Left renal cortex interstitium (tissue), 4 donors: ENCODE results near the gene CCNT1. TPM values are rescaled to one million over a fixed set of nuclear protein-coding genes. Genes with fewer than 3 reads are reported as not detected.
"Not testable (repeated sequence)": the region's sequence is repeated elsewhere in the genome, so short reads cannot be mapped to it uniquely, and the experiment has no call there.

ENCODE experiments used
- DNase-seq, 4 donors: peaks; one replicate each; pipeline ENCODE4 v3.0.0-alpha.2; 2013; ENCODE audit warnings: low read depth in 4 of 4, low spot score in 2 of 4, missing footprints in 1 of 4
- polyA plus RNA-seq, 4 donors: library from polyadenylated mRNA; unstranded; fragments of 120-200 nt; gene quantifications; one replicate each; pipeline ENCODE4 v1.2.1, GENCODE V29; 2013; ENCODE audit not compliant: insufficient read length in 4 of 4

Gene CCNT1
- polyA plus RNA-seq, 4 donors = 25.3 to 35.6 (median 31.1) TPM

DNA sequence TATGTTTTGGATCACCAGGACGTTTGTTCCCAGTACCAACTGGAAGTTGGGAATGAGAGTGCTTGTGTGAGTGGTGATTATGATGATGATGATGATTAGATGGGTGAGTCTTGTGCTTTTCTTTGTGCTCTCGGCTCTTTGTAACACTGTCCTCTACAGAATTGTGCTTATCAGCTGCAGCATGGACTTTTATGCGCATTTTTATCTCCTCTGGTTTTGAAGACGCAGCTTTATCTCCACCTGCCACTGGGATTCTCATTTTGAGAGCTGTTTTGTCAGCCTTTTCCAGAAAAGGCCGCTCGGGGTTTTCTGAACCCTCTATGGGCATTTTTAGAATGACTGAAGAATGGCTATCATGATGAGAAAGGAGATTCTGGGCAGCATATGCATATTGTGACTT lies 22.9 kb downstream of the CCNT1 start:
- no peak for DNase-seq

GRCh38 chr12:48691826-48692487 lies 24.6 kb downstream of the CCNT1 start:
- DNase-seq = no peak

GRCh38 chr12:48690990-48691389 lies 25.5 kb downstream of the CCNT1 start:
- no peak for DNase-seq

- no peak for DNase-seq
Observed at GRCh38 chr12:48690436-48690835, 26.1 kb downstream of the CCNT1 start.

- no peak for DNase-seq
Observed at GRCh38 chr12:48688836-48689235, 27.7 kb downstream of the CCNT1 start.

DNA sequence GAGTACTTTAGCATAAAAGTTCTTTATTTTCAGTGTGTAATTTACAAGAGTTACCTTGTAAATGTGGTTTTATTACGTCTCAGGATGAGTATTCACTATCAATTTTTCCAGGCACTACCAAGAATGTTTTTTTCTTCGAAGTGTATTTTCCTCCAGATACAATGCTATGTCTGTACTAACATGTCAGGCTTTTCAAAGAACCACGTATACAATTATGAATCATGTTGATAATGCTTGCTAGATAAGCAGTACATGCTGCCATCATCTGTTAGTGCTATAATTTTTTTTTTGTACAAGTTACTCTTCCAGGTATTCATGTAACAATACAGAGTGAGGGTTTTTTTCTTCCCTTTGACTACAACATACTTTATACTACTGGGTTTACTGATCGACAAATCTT lies 28.9 kb downstream of the CCNT1 start:
- DNase-seq = no peak

DNA sequence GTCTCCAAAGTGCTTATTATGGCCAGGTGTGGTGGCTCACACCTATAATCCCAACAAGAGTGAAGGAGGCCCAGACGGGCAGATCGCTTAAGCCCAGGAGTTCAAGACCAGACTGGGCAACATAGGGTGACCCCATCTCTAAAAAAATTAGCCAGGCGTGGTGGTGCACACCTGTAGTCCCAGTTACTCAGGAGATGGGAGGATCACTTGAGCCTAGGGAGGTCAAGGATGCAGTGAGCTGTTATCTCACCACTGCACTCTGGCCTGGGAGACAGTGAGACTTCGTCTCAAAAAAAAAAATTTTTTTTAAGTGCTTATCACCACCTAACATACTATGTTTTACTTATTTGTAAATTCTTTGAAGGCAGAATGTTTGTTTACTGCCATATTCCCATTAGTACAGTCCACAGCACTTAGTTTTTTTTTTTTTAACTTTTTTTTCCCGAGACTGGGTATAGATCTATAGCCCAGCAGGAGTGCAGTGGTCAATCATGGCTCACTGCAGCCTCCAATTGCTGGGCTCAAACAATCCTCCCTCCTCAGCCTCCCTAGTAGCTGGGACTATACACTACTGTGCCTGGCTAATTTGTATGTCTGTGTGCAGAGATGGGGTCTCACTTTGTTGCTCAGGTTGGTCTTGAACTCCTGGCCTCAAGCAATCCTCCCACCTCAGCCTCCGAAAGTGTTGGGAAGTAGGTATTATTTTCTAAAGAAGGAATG lies 29.7 kb downstream of the CCNT1 start:
- no peak for DNase-seq

DNA sequence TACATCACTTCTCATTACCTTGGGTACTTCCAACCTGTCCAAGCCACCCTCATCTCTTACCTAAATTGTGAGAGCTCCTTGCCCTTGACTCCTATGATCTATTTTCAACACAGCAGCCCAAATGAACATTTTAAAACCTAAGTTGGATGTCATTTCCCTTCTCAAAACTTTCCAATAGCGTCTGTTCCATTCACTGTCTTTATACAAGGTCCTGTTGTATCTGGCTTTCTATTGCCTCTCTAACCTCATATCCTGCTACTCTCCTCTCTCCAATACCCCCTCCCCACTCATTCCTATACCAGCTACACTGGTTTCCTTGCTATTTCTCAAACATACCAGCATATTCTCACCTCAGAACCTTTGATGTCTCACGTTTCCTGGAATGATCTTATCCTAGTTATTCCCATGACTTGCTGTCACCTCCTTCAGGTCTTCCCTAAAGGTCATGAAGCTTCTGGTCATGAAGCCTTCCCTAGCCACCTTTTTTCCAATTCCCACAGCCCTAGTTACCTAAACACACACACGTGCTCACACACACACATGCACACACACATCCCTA lies 30.4 kb downstream of the CCNT1 start:
- DNase-seq = no peak

GRCh38 chr12:48683534-48683933 lies 33.0 kb downstream of the CCNT1 start:
- DNase-seq = no peak

DNA sequence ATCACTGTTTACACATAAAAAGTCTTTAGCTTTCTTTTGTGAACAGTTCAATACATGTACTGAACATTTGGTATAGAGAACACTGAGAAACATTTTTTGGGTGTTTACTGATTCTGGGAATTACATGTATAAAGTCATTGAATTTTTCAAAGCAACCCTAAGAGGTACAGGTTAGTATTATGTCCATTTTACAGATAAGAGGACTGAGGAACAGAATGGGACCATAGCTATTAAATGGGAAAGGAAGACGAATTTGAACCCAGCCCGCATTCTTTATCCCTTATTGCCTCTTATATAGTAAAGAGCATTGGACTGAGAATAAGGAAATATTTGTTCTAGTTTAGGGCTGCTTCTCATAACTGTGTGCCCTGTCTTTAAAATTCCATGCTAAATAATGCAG lies 33.6 kb downstream of the CCNT1 start:
- DNase-seq = no peak

DNA sequence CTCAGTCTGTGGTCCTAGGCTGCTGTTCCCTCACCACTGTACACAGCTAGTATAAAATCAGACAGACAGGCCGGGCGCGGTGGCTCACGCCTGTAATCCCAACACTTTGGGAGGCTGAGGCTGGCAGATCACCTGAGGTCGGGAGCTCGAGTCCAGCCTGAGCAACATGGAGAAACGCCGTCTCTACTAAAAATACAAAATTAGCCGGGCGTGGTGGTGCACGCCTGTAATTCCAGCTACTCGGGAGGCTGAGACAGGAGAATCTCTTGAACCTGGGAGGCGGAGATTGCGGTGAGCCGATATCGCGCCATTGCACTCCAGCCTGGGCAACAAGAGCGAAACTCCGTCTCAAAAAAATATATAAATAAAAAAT lies 34.0 kb downstream of the CCNT1 start:
- DNase-seq = not testable (repeated sequence)

DNA sequence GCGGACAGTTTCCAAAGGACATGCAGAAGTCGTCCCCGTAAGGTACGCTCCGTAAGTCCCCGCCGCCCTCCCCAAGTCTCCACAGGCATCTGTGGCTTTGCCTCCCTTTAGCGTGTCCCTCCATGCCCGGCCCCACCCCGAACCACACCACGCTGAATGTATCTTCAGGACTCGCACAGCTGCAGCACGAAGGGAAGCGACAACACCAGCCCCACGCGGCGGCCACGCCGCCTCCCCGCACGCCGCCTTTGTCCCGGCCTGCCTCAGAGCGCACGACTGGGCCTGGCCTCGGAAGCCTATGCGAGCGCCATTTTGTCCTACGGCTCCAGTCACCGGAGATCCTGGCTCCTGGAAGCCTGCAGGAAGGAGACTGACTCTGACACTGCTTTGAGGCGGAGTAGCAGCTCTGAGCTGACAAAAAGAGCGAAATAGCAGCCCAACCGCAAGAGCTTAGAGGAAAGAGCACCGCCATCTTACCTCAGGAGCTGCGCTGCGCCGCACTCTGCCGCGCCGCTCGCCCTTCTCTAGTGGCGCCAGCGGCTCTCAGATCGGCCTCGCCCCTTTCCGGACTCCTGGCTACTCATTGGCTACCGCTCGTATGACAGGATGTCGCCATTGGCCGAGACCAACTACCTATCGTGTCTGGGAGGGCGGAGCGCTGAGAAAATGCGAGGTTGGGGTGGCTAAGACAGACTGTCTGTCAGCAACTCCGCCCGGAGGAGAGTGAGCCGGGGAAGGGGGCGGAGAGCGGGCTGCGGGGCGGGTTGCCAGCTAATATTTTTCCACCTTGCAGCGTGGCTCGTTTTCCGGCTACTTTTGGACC lies 34.6 kb downstream of the CCNT1 start, which contains the start of gene KANSL2:
TSS of gene KANSL2 (minus strand) at position 529 of the 823 bp plus-strand sequence. CDS start 606 bp downstream, outside the sequence.
- peak; percentile 91 to 98 (median 92) for DNase-seq

DNA sequence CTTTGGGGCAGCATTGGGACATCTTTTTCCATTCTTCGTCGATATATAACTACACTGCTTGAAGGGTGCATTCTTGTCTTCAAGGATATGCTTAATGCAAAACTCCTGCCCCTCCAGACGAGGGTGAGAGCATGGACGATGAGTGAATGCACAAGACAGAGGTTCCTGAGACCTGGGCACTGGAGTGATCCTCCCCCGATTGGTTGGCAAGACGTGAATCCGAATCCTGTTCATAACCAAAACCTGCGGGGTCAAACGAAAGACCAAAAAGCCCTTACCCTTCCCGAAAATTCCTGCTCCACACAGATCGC lies 35.2 kb downstream of the CCNT1 start:
- DNase-seq = peak in 1 of 4 donors; percentile 9

DNA sequence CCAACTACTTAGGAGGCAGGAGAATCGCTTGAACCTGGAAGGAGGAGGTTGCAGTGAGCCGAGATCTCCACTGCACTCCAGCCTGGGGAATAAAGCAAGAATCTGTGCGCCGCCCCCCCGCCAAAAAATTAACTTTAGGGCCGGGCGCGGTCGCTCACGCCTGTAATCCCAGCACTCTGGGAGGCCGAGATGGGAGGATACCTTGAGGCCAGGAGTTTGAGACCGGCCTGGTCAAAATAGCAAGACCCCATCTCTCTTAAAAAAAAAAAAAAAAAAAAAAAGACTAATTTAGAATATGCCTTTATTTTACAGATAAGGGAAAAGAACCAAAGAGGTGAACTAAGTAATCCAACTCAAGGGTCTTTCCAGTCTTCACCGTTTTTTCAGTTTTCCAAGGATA lies 35.6 kb downstream of the CCNT1 start:
- DNase-seq = no peak

DNA sequence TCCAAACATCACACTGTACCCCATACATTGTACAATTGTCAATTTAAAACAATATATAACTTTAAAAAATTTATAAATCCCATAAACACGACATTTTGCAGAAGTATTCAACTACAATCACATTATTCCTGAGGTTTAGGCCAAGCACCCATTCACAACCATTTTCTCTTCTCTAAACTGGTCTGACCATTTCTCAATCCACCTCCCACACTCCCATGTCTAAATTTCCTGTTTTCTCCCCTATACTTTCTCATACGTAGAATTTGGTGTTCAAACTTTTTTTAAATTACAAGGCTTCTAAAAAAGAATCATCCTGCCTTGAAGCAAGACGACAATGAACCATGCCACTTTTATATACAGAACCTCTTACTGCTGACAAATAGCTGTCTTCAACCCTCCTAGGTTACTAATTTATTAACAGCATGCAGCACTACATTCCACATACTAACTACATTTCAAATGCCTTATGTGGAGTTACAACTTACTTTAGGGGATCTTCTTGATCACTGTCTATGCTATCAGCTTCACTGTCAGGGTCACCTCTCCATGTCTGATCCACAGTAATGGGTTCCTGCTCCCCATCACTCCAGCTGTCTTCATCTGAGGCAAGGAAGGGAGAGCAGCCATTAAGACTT lies 37.8 kb downstream of the CCNT1 start:
- DNase-seq = no peak

GRCh38 chr12:48671231-48671856 lies 45.2 kb downstream of the CCNT1 start:
- no peak for DNase-seq

GRCh38 chr12:48668996-48669395 lies 47.5 kb downstream of the CCNT1 start:
- DNase-seq = no peak

DNA sequence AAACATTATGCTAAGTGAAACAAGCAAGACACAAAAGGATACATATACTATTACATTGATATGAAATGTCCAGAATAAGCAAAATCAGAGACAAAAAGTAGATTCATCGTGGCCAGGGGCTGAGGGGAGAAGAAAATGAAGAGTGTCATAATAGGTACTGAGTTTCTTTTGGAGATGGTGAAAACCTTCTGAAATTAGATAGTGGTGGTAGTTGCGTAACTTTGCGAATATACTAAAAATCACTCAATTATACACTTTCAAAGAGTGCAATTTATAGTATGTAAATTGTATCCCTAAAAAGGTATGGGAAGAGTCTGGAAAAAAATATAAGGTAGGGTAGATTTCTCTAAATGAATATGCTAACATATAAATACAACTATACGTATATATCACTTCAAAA lies 56.6 kb downstream of the CCNT1 start:
- DNase-seq = no peak

DNA sequence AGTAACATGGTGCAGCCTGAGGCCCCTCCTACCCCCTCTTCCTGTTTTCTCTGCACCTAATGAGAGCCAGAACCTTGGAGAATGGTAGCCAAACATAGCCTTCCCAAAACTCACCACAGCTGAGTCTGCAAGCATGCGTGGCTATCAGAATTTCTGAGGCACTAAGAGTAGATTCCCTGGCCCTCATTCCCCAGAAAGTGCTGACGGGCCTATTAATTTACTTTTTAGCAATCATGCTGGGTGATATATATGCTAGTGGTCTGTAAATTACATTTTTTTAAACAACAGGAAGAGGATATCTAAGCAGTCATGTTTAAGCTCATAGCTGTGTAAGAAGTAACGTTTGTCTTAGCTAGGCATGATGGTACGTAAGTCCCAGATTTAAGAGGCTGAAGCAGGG lies 64.8 kb downstream of the CCNT1 start:
- DNase-seq = no peak

- DNase-seq = not testable (repeated sequence)
Observed at GRCh38 chr12:48645354-48645753, 71.2 kb downstream of the CCNT1 start.
